Neural cell (in vitro differentiated cells): ENCODE data around the gene TSPO. TPM values are rescaled to one million over a fixed set of nuclear protein-coding genes. Genes with fewer than 3 reads are reported as not detected.

ENCODE experiments used
- H2AFZ ChIP-seq: fragments of 200-600, 300-800 bp; sonication (generic), shearing (Covaris generic); 2 replicates; pipeline ENCODE4 v1.6.0; 2014; ENCODE audit warnings: low read depth, mild to moderate bottlenecking, antibody characterized with exemption, low read length, moderate library complexity
- H3F3A ChIP-seq: fragments of 200-600 bp; shearing (Covaris generic); 2 replicates; pipeline ENCODE4 v1.6.1; 2016; ENCODE audit warnings: mild to moderate bottlenecking, moderate library complexity, mixed read lengths, antibody characterized with exemption, low read length; ENCODE audit not compliant: insufficient read depth, poor library complexity, severe bottlenecking
- H3K27ac ChIP-seq: fragments of 200-600, 300-800 bp; sonication (generic), shearing (Covaris generic); 2 replicates; pipeline ENCODE4 v1.5.1; 2014; ENCODE audit warnings: mild to moderate bottlenecking, low read length, moderate library complexity
- H3K27me3 ChIP-seq: fragments of 300-800, 200-600 bp; sonication (generic), shearing (Covaris generic); 2 replicates; pipeline ENCODE4 v1.6.0; 2014; ENCODE audit warnings: mild to moderate bottlenecking, low read depth, low read length, moderate library complexity; ENCODE audit not compliant: insufficient read depth
- H3K36me3 ChIP-seq: fragments of 300-800, 200-600 bp; sonication (generic), shearing (Covaris generic); 2 replicates; pipeline ENCODE4 v1.5.1; 2014; ENCODE audit warnings: mild to moderate bottlenecking, antibody characterized with exemption, low read length, moderate library complexity; ENCODE audit not compliant: insufficient read depth
- H3K4me2 ChIP-seq: fragments of 300-800, 200-600 bp; sonication (generic), shearing (Covaris generic); 2 replicates; pipeline ENCODE4 v1.6.0; 2014; ENCODE audit warnings: mild to moderate bottlenecking, low read length
- H3K4me3 ChIP-seq: fragments of 300-800, 200-600 bp; sonication (generic), shearing (Covaris generic); 2 replicates; pipeline ENCODE4 v1.5.1; 2014; ENCODE audit warnings: mild to moderate bottlenecking, low read length, moderate library complexity
- H3K79me2 ChIP-seq: fragments of 200-600 bp; shearing (Covaris generic); replicated peaks from 2 replicates; pipeline ENCODE4 v1.6.0; 2014; ENCODE audit warnings: mild to moderate bottlenecking, low read length, moderate library complexity; ENCODE audit not compliant: insufficient read depth
- H3K9ac ChIP-seq: fragments of 300-800, 200-600 bp; sonication (generic), shearing (Covaris generic); 2 replicates; pipeline ENCODE4 v1.6.1; 2016; ENCODE audit warnings: mild to moderate bottlenecking, low read length, mixed read lengths
- H3K9me2 ChIP-seq: fragments of 200-600 bp; shearing (Covaris generic); 2 replicates; pipeline ENCODE4 v1.6.1; 2016; ENCODE audit warnings: mild to moderate bottlenecking, low read length, mixed read lengths; ENCODE audit not compliant: insufficient read depth
- H3K9me3 ChIP-seq: fragments of 200-600, 300-800 bp; sonication (generic), shearing (Covaris generic); 2 replicates; pipeline ENCODE4 v1.6.1; 2016; ENCODE audit warnings: mild to moderate bottlenecking, mixed run types, low read length, moderate library complexity, mixed read lengths
- H4K20me1 ChIP-seq: fragments of 200-600 bp; shearing (Covaris generic); 2 replicates; pipeline ENCODE4 v1.6.1; 2016; ENCODE audit warnings: mild to moderate bottlenecking, mixed run types; ENCODE audit not compliant: insufficient read depth
- EP300 ChIP-seq: fragments of 450-650 bp; conservative IDR thresholded peaks from 2 replicates; pipeline ENCODE4 v1.6.1; 2014; ENCODE audit warnings: antibody characterized with exemption, mild to moderate bottlenecking, moderate library complexity; ENCODE audit not compliant: poor library complexity, severe bottlenecking
- EZH2 ChIP-seq: fragments of 200-600, 300-800 bp; shearing (Covaris generic), sonication (generic); IDR thresholded peaks from 2 replicates; pipeline ENCODE4 v1.6.1; 2014; ENCODE audit warnings: antibody characterized with exemption, low read length, borderline replicate concordance, mild to moderate bottlenecking; ENCODE audit not compliant: insufficient read depth, poor library complexity, severe bottlenecking
- MXI1 ChIP-seq: fragments of 450-650 bp; conservative IDR thresholded peaks from 2 replicates; pipeline ENCODE4 v1.6.1; 2014; ENCODE audit warnings: antibody characterized with exemption, mild to moderate bottlenecking; ENCODE audit not compliant: poor library complexity, severe bottlenecking
- POLR2AphosphoS5 ChIP-seq: IDR thresholded peaks from 2 replicates; pipeline ENCODE4 v1.6.1; 2012
- RAD21 ChIP-seq: fragments of 450-650 bp; conservative IDR thresholded peaks from 2 replicates; pipeline ENCODE4 v1.6.1; 2014; ENCODE audit warnings: antibody characterized with exemption, mild to moderate bottlenecking, moderate library complexity
- SMC3 ChIP-seq: fragments of 450-650 bp; conservative IDR thresholded peaks from 2 replicates; pipeline ENCODE4 v1.6.1; 2014; ENCODE audit warnings: antibody characterized with exemption, mild to moderate bottlenecking, moderate library complexity; ENCODE audit not compliant: poor library complexity
- TAF1 ChIP-seq: IDR thresholded peaks from 2 replicates; pipeline ENCODE4 v1.6.1; 2012; ENCODE audit warnings: low read depth
- polyA plus RNA-seq: library from polyadenylated mRNA; depleted of rRNA; stranded (reverse); fragments of >200 nt; gene quantifications from 2 replicates; pipeline ENCODE4 v1.2.3, GENCODE V29; 2014
- TF ChIP-seq, protein P1 (sequence below): fragments of 450-650 bp; IDR thresholded peaks from 2 replicates; pipeline ENCODE4 v1.5.1; 2014; ENCODE audit warnings: antibody characterized with exemption, mild to moderate bottlenecking, moderate library complexity; ENCODE audit not compliant: poor library complexity, severe bottlenecking
- TF ChIP-seq, protein P2 (sequence below): IDR thresholded peaks from 2 replicates; pipeline ENCODE4 v1.6.1; 2012; ENCODE audit warnings: borderline replicate concordance

Gene TSPO
- polyA plus RNA-seq, 1 donor from 2014 or later, result not detected

DNA sequence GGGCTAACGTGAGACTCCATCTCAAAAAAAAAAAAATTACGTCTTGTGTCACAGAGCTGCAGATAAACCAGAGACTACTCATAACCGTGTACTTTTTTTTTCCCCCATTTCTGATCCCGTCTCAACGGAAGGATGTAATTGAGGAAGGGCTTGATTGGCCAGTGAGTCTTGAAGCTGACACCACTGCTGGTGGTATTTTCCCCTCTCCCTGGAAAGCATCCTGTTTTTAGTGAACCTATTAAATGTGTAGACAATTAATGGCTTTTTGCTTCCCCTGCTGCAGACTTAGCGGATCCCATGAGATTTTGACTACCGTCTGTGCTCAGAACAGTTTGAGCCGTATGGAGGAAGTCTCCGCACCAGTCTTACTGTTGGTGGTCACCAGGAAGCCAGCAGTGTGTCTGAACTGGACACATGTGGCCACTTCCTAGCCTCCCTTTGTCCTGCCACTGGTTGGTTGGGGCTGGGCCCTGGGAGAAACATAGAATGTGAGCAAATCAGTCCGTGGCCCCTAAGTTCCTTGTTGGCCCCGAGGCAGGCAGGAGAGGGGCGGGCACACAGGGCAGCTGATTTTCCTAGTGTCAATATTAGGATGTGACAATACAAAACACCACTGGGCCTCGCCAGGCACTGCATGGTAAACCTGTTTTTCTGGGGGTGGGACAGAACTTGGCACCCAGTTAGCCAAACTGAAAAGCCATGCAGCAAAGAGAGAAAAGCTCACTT, 37.7 kb upstream of the TSPO start:
- Histone ChIP-seq H3K9me2 (no peaks in the 10 kb centered on the region), H3K9me3 (no peaks in the 10 kb centered on the region), H4K20me1 (no peaks in the 10 kb centered on the region), H3K9ac (no peak overlapping the region), H3K36me3 (no peaks in the 10 kb centered on the region), H3K27ac (no peak overlapping the region), H2AFZ (no peak overlapping the region), H3K4me2 (no peak overlapping the region), H3K4me3 (no peak overlapping the region), H3F3A (no peaks in the 10 kb centered on the region), H3K27me3 (peaks cover 35% of the 10 kb centered on the region), H3K79me2 (no peaks in the 10 kb centered on the region)
- TF ChIP-seq TAF1 (no peak), POLR2AphosphoS5 (no peak), MXI1 (no peak), EP300 (no peak), RAD21 (no peak), EZH2 (no peak), SMC3 (no peak)
- TF ChIP-seq, protein P1, sequence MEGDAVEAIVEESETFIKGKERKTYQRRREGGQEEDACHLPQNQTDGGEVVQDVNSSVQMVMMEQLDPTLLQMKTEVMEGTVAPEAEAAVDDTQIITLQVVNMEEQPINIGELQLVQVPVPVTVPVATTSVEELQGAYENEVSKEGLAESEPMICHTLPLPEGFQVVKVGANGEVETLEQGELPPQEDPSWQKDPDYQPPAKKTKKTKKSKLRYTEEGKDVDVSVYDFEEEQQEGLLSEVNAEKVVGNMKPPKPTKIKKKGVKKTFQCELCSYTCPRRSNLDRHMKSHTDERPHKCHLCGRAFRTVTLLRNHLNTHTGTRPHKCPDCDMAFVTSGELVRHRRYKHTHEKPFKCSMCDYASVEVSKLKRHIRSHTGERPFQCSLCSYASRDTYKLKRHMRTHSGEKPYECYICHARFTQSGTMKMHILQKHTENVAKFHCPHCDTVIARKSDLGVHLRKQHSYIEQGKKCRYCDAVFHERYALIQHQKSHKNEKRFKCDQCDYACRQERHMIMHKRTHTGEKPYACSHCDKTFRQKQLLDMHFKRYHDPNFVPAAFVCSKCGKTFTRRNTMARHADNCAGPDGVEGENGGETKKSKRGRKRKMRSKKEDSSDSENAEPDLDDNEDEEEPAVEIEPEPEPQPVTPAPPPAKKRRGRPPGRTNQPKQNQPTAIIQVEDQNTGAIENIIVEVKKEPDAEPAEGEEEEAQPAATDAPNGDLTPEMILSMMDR, result no peak
- TF ChIP-seq, protein P2, sequence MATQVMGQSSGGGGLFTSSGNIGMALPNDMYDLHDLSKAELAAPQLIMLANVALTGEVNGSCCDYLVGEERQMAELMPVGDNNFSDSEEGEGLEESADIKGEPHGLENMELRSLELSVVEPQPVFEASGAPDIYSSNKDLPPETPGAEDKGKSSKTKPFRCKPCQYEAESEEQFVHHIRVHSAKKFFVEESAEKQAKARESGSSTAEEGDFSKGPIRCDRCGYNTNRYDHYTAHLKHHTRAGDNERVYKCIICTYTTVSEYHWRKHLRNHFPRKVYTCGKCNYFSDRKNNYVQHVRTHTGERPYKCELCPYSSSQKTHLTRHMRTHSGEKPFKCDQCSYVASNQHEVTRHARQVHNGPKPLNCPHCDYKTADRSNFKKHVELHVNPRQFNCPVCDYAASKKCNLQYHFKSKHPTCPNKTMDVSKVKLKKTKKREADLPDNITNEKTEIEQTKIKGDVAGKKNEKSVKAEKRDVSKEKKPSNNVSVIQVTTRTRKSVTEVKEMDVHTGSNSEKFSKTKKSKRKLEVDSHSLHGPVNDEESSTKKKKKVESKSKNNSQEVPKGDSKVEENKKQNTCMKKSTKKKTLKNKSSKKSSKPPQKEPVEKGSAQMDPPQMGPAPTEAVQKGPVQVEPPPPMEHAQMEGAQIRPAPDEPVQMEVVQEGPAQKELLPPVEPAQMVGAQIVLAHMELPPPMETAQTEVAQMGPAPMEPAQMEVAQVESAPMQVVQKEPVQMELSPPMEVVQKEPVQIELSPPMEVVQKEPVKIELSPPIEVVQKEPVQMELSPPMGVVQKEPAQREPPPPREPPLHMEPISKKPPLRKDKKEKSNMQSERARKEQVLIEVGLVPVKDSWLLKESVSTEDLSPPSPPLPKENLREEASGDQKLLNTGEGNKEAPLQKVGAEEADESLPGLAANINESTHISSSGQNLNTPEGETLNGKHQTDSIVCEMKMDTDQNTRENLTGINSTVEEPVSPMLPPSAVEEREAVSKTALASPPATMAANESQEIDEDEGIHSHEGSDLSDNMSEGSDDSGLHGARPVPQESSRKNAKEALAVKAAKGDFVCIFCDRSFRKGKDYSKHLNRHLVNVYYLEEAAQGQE, result no peak

DNA sequence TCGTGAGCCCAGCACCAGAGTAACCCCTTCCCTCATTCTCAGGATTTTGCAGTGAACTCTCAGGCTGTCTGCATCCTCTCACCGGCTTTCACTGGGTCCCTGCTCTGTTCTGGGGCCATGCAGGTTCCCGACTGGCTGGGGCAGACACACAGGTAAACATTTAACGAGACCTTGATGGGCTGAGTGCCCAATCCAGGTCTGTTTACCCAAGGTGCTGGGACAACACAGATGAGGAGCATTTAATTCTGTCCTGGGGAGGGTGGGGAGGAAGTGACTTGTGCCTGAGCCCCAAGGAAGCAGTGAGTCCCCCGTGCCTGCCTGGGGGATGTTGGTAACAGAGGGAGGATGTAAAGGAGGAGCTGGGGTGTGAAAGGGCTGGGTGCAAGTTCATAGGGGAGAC, 36.4 kb upstream of the TSPO start:
- TF ChIP-seq TAF1 (no peak), EP300 (no peak), RAD21 (no peak)
- TF ChIP-seq, protein P2, result no peak
- no peaks in the 10 kb centered on the region for H3K36me3 ChIP-seq
- H3F3A ChIP-seq, result no peaks in the 10 kb centered on the region
- no peaks in the 10 kb centered on the region for H3K79me2 ChIP-seq
- no peaks in the 10 kb centered on the region for H3K9me3 ChIP-seq
- H3K4me3 ChIP-seq, result no peak overlapping the region
- no peak overlapping the region for H3K27ac ChIP-seq
- no peak overlapping the region for H3K9ac ChIP-seq
- H2AFZ ChIP-seq, result no peak overlapping the region
- no peaks in the 10 kb centered on the region for H3K9me2 ChIP-seq
- peaks cover 28% of the 10 kb centered on the region for H3K27me3 ChIP-seq
- no peak overlapping the region for H3K4me2 ChIP-seq
- H4K20me1 ChIP-seq, result no peaks in the 10 kb centered on the region
